GM19438 (cell line): ENCODE results near the gene PINLYP.
A peak's percentile ranks its signal among the peaks of the same experiment; 100 is the strongest.
"Not testable (repeated sequence)": the region's sequence is repeated elsewhere in the genome, so short reads cannot be mapped to it uniquely, and the experiment has no call there.

ENCODE experiments used
- ATAC-seq: cut with Tn5 transposase; IDR thresholded peaks from one replicate; pipeline ENCODE4 v1.9.1; 2021; ENCODE audit warnings: low read depth; ENCODE audit not compliant: unreplicated experiment

Gene PINLYP

DNA sequence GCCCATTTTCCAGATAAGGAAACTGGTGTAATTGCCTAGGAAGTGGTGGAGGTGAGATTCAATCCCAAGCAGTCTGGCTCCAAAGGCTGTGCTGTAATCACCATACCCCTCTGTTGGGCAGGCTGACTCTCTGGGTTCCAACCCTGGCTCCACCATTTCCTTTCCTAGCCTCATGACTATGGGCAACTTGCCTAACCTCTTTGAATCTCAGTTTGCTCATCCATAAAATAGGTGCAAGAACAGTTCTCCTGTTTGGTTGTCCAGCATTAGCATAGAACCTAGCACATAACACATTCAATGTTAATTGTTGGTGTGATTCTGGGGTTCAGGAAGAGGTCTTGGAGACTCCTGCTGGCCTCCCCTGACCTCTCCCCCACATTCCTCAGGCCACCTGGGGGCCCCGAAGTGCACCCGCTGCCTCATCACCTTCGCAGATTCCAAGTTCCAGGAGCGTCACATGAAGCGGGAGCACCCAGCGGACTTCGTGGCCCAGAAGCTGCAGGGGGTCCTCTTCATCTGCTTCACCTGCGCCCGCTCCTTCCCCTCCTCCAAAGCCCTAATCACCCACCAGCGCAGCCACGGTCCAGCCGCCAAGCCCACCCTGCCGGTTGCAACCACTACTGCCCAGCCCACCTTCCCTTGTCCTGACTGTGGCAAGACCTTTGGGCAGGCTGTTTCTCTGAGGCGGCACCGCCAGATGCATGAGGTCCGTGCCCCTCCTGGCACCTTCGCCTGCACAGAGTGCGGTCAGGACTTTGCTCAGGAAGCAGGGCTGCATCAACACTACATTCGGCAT, 23.0 kb downstream of the PINLYP start:
- no peak for ATAC-seq

DNA sequence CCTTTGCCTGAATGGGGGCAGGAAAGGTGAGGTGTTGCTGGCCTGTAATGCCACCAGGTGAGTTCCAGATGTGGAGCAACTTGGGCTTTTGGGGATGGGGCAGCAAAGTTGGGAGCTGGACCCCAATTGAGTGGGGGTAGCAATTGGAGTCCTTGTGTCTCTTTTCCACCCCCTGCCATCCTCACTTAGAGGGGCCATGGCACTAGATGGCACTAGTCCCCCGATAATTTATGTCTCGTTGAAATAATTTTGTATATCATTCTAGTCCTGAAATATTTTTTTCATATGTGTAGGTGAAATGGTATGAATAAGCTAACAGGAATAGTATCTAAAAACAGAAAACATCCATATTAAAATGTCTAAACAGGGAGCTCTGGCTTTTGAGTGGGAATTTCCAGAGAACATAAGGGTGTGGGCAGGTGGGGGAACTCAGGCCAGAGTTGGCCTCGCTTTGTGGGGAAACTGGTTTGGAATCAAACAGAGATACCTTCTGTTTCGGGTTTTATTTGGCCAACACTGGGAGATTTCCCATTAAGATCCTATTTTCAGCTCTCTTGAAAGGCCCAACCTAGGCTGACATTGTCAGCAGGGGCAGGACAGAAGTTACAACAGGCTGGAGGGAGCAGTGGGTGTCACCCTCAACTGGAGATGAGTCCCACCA, 24.2 kb downstream of the PINLYP start:
- no peak for ATAC-seq

DNA sequence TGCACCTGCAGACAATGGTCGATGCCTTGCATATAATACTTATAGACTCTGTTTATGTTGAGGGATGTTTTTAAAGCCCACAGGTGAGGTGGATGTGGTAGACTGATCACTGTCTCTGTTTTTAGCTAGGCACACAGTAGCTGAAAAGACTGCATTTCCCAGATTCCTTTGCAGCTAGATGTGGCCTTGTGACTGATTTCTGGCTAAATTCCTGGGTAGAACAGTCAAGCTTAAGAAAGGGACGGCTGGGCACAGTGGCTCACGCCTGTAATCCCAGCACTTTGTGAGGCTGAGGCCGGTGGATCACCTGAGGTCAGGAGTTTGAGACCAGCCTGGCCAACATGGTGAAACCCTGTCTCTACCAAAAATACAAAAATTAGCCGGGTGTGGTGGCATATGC, 24.7 kb downstream of the PINLYP start:
- not testable (repeated sequence) for ATAC-seq

DNA sequence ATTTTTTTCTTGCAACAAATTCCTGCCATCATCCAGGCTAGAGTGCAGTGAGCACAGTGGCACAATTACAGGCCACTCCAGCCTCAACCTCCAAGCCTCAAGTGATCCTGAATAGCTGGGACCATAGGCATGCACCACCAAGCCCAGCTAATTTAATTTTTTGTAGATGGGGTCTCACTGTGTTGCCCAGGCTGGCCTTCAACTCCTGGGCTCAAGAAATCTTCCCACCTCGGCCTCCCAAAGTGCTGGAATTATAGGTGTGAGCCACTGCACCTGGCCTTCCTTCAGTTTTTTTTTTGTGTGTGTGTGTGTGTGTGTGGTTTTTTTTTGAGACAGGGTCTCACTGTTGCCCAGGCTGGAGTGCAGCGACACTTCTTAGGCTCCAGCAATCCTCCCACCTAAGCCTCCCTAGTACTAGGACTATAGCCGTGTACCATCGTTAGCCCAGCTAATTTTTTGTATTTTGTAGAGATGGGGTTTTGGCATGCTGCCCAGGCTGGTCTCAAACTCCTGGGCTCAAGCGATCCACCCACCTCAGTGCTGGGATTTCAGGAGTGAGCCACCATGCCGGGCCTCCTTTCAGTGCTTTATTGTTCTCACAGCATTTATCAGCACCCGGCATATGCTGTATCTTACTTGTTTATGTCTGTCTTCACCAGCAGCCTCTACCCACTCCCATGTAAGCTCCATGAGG, 30.4 kb downstream of the PINLYP start:
- ATAC-seq: no peak

DNA sequence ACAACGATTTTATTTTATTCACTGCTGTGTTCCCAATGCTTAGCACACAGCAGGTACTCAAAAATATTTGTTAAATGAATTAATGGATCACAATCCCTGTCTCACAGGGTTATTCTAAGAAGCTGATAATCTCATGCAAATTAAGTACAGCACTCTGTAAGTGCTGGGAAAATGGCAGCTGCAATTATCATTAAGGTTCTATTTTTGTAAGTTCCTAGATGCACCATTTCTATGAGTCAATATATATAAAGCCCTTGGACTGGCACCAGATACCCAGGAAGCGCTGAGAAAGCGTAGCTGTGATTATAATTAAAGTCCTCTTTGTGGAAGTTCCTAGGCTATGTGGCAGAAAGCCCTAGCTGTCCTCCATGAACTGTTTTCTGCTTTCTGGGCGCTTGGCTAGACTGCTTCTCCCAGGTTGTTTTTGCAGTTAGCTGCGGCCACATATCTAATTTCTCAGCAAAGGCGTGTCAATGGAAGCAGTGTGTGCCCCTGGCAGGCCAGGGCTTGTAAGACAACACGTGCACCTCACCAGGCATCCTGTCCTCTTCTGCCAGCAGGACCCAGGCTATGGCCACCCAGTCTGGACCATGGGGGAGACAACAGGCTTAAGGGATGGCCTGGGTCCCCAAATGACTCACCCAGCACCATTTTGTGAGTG, 31.1 kb downstream of the PINLYP start:
- no peak for ATAC-seq

DNA sequence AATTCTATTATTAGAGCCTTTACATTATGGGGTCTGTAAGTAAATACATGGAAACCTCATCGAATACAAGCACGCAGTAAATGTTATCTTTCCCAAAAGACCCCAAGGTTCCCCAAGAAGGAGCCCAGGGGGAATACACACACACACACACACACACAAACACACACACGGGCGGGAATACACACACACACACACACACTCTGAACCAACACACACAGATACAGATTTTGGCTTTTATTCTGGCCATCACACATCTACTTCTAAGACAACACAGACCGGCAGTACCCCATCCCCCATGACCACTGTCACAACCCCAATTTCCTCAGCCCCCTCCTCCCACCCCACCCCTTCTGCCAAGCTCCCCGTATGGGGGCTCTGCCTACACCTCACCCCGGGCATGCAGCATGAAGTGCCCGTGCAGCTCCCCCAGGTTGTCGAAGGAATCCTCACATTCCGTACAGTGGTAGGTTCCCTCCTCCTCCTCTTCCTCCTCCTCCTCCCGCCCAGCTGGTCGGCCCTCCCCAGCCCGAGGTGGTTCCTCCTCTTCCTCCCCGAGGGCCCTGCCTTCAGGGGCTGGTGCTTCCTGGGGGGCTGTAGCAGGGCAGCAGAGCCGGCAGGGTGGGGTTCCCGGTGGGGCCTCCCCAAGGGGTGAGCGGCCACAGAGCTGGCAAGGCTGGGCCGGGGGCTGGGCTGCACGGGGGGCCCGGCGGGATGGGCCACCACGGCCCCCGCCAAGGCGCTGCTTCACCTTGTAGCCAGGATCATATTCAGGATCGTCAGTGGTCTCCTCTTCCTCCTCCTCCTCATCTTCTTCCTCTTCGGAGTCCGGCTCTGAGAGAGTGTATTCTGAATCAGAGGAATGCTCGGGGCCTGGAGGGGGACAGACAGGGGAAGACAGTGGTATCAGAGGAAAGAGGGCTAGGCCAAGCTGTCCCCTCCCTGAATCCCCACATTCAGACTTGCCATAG, 31.9 kb downstream of the PINLYP start:
- ATAC-seq: no peak

DNA sequence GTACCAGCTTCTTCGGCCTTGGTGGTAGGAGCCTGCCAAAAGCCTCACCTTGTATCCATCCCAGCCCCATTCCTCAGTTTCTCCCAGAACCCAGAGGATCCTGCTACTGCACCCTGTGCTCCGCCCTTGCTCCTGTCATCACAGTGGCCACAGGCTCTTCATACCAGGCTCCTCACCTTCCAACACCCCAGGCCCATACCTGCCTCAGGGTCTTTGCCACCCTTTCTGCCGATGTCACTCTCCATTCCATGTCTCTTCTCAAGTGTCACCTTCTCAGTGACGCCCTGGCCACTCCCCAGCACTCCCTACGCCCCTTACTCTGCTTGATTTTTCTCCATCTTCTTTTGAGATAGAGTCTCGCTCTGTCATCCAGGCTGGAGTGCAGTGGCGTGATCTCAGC, 34.3 kb downstream of the PINLYP start:
- no peak for ATAC-seq

DNA sequence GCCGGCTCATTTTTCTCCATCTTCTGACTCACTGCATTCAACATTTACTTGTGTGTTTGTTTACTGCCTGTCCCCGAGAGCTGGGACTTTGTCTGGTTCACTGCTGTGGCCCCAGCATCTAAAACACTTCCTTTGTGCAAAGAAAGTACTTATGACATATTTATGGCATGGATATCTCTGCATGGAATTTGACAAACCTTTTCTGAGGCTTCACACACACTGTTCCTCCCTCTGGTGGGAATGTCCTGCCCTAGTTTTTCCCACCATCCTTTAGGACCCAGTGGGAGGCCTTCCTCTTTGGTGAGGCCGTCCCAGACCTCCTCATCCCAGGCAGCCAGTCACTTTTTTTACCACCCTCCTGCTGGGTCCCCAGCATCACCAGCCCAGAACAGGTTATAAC, 34.9 kb downstream of the PINLYP start:
- no peak for ATAC-seq

DNA sequence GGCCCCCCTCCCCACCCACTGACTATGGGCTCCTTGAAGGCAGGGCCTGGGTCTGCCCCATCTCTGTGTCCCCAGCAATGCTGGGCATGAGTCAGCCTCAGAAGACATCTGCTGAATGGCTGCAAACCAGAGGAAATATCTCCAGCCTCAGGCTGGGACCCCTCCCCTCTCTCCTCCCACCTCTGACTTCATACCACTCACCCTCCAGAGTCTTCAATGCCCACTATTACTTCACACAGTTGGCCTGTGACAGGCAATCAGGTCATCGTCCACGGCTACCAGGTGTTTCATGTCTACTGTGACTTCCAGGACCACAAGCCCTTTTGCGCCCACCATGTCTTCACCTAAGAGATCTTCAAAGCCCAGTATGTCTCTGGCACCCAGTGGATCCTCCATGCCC, 36.2 kb downstream of the PINLYP start, which contains the start of gene SRRM5:
SRRM5 (plus strand) TSS at position 301 of the 400 bp plus-strand sequence; CDS start at position 335, 34 bp downstream.
- ATAC-seq: no peak

DNA sequence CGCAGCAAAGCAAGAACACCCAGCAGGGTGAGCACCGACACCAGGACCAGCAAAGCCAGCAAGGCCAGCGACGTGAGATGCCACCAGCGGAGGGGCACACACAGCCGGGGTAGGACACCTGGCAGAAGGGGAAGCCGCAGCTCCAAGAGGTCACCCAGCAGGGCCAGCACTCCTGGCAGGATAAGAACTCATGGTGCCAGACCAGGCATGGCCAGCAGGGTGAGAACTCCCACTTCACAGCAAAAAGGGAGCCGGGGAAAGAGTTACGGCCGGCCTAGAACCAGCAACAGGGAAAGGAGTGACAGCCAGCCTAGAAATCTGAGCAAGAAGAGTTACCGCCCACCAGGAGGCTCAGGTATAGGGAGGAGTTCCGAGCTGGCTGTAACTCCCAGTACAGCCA, 36.8 kb downstream of the PINLYP start:
- no peak for ATAC-seq

DNA sequence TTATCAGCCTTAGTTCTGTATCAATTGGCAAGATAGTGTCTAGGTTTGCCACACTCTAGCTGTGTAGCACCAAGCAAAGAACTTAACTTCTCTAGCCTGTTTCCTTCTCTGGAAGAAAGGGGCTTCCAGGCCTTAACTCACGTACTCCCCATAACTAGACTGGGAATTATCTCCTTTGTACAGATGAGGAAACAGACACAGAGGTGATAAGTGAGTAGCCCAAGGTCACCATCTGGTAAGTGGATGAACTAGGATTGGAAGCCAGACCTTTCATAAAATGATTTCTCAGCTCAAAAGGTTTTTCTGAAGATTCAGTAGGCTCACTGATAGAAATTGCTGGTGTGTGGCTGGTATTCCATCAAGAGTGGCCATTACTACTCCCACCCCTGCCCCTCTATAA, 40.7 kb downstream of the PINLYP start:
- no peak for ATAC-seq

DNA sequence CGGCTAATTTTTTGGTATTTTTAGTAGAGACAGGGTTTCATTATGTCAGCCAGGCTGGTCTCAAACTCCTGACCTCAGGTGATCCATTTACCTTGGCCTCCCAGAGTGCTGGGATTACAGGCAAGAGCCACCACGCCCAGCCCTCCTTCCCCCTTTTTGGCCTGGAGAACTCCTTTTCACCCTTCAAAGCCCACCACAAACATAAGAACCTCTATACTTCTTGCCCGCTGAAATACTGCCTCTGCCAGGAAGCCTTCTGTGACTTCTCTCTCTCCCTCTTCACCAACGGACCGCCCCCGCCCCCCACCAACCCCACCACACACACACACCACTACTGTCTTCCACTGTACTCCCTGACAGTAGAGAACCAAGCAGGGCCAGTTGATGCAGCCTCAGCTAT, 41.4 kb downstream of the PINLYP start:
- ATAC-seq: no peak

DNA sequence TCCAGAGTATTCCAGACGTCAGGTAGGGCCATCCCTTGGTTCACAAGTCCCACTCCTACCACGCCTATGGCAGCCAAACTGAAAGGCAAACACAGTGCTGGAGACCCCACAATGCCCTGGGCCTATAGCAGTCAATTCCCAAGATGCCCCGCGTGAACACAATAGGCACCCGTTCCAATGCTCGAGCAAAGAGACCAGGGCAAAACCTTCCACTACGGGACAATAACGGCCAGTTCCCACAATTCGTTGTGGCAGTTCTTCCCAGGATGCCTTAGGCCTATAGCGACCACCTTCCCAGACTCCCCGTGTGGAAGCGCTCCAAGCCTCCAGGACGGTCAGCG, 43.3 kb downstream of the PINLYP start:
- ATAC-seq: peak; percentile 23

DNA sequence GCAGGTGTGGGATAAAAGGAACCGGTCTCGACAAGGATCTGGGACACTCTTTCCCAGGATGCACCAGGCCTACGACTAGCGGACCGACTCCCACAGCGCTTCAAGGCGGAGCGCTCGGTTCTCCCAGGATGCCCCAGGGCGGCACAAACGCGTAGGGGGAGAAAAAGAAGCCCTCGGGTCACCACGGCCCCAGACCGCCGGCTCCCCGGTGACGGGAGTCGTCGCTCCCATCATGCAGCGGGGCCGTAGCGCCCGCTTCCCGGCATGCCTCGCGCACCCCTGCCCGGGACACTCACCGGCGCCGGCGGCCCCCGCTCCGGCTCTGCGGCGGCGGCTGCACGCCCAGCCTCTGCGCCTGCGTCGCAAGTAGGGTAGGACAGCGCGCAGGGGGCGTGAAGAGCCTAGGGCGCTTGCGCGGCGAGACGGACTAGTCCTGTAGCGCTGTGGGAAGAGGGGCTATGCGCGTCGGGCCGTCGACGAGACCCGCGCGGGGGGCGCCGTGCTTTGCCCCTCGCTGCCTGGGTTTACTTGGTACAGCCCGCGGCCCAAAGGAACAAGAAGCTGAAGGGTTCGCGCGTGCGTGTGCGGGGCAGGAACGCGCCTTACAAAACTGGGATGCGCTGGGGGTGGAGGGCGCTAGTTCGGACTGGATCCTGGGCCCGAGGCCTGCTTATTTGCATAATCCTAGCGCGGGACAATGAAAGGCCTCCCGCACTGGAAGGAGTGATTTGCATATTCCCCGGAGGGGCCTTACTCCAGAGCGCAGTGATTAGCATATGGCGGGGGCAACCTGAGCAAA, 43.9 kb downstream of the PINLYP start, which contains the start of gene ZNF428:
ZNF428 (minus strand) TSS at position 368 of the 799 bp plus-strand sequence. CDS start 5,325 bp downstream, outside the sequence.
- peak; percentile 76 for ATAC-seq

DNA sequence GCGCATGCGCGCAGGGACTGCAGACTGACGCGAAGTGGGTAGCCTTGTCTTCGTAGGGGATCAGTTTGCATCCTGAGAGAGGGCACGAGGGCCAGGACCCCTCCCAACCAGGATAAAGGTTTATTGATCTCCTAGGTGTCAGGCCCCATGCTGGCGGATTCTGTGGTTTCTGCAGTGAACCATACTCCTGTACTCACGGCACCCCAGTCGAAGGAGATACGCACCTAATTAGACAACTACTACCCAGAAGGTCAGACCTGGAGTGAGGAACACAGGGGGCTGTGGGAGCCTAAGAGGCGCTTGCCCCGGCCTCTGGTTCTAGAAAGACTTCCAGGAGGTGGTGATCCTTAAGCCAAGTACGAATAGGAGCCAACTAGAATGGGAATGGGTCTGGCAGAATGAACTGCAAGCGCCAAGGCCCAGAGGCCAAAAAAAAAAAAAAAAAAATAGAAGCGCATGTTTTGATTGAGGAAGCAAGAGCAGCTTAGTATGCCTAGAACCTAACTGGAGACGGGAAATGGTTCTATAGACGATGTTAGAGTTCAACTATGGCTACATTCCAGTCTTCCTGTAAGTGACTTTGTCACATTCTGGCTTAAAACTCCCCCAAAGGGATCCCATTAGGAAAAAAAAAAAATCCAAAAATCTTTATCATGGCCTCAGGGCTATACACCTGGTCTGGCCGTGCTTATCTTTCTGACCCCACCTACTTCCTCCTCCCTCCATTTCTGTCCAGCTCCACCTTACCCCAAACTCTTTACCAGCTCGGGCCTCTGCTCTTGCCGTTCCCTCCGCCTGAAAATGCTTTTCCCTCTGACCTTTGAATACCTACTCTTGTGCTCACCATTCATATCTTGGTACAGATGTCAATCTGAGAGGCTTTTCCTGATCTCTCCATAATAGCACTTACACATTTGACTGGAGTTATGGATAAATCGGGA, 44.7 kb downstream of the PINLYP start:
- ATAC-seq: no peak

DNA sequence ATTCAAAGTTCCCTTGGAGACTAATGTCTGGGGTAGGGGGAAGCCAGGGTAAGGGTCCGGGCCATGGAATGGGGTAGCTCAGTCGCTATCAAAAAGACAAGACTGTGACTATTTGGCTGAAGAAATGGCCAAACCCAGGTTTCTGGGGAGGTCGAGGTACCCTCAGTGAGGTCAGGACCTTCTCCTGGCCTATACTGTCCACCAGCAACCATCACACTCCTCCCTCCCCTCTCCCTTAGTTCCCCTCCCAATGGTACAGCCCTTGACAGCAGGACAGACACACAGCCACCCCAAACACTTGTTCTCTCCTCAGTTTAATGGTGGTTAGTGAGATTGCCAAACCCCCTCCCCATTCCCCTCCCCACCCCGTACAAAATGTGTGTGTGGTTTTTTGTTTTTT, 46.5 kb downstream of the PINLYP start:
- ATAC-seq: no peak

DNA sequence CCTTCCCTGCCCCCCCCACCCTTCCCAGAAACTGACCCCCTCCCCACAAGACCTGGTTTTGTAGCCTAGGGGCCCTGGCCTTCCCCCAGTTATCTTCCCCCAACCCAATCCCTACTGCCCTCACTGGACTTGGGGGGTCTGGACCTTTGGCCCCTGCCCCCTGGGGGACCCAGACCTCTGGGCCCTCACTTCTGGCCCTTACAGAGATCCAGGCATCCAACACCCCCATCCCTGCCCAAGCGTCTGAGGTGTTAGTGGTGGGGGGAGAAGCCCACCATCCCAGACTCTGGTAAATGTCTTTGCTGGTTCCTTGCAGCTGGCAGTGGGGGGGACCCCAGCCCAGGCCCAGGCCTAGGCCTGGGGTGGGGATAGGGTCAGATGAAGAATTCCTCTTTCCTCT, 47.4 kb downstream of the PINLYP start:
- ATAC-seq: no peak
